BLaER1 (cell line): ENCODE results near the gene UCHL1.
"Not testable (repeated sequence)": the region's sequence is repeated elsewhere in the genome, so short reads cannot be mapped to it uniquely, and the experiment has no call there.

ENCODE experiments used
- H3K27ac ChIP-seq: shearing (Covaris generic); formaldehyde crosslinking; 2 replicates; pipeline ENCODE4 v1.8.1; 2022
- H3K27me3 ChIP-seq: shearing (Covaris generic); formaldehyde crosslinking; 2 replicates; pipeline ENCODE4 v1.8.1; 2022
- H3K36me3 ChIP-seq: shearing (Covaris generic); formaldehyde crosslinking; 2 replicates; pipeline ENCODE4 v1.8.1; 2022
- H3K4me1 ChIP-seq: shearing (Covaris generic); formaldehyde crosslinking; 2 replicates; pipeline ENCODE4 v1.8.1; 2022
- H3K4me2 ChIP-seq: shearing (Covaris generic); formaldehyde crosslinking; 2 replicates; pipeline ENCODE4 v1.8.1; 2022
- H3K4me3 ChIP-seq: shearing (Covaris generic); formaldehyde crosslinking; 2 replicates; pipeline ENCODE4 v1.8.1; 2022
- H3K9ac ChIP-seq: shearing (Covaris generic); formaldehyde crosslinking; 2 replicates; pipeline ENCODE4 v1.8.1; 2022
- H3K9me3 ChIP-seq: shearing (Covaris generic); formaldehyde crosslinking; 2 replicates; pipeline ENCODE4 v1.8.1; 2022
- H4K20me1 ChIP-seq: shearing (Covaris generic); formaldehyde crosslinking; 2 replicates; pipeline ENCODE4 v1.8.1; 2022
- Cebpa-rat ChIP-seq: shearing (Covaris generic); IDR thresholded peaks from 2 replicates; pipeline ENCODE4 v1.8.1; 2022

The UCHL1 gene

GRCh38 chr4:41262198-41262597 is 5.5 kb downstream of the UCHL1 start:
- H3K27me3 ChIP-seq = no peaks in the 10 kb centered on the region
- TF ChIP-seq Cebpa-rat = no peak
- no peak overlapping the region for H3K9ac ChIP-seq
- no peak overlapping the region for H3K27ac ChIP-seq
- H4K20me1 ChIP-seq = no peaks in the 10 kb centered on the region
- peaks cover 64% of the 10 kb centered on the region for H3K36me3 ChIP-seq
- H3K4me1 ChIP-seq = peaks cover 10% of the 10 kb centered on the region; the same call in 1 of the 2 replicates
- H3K4me2 ChIP-seq = no peak overlapping the region
- H3K4me3 ChIP-seq = no peak overlapping the region
- peaks cover 7% of the 10 kb centered on the region for H3K9me3 ChIP-seq

DNA sequence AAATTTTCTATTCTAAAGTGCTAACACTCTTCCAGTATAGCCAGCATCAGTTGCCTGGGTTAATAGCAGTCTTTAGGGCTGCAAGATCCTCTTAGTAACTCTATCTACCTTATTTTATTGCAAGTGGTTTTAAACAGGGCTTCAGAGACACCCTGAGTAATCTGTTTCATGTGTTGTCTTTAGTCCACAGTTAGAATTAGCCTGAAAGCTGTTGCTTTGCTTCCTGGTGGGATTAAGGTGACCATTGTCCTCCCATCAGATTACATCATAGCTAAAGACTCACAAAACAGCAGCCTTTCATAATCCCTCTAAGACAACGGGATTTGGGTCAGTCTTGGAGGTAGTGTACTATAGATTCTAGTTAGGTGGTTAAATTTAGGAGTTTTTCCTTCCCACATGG is 7.5 kb downstream of the UCHL1 start:
- Histone ChIP-seq H3K4me2 (no peak overlapping the region), H3K4me1 (peaks cover 5% of the 10 kb centered on the region; the same call in 1 of the 2 replicates), H3K9me3 (no peaks in the 10 kb centered on the region), H3K27ac (no peak overlapping the region), H3K27me3 (no peaks in the 10 kb centered on the region), H3K36me3 (peaks cover 74% of the 10 kb centered on the region), H4K20me1 (no peaks in the 10 kb centered on the region), H3K4me3 (no peak overlapping the region), H3K9ac (no peak overlapping the region)
- TF ChIP-seq Cebpa-rat = no peak

- no peak overlapping the region for H3K9ac ChIP-seq
- TF ChIP-seq Cebpa-rat = no peak
- no peaks in the 10 kb centered on the region for H3K9me3 ChIP-seq
- H4K20me1 ChIP-seq = no peaks in the 10 kb centered on the region
- no peak overlapping the region for H3K27ac ChIP-seq
- H3K4me2 ChIP-seq = no peak overlapping the region
- peaks cover 44% of the 10 kb centered on the region for H3K36me3 ChIP-seq
- H3K4me1 ChIP-seq = peaks cover 5% of the 10 kb centered on the region; the same call in 1 of the 2 replicates
- no peaks in the 10 kb centered on the region for H3K27me3 ChIP-seq
- H3K4me3 ChIP-seq = no peak overlapping the region
Observed at GRCh38 chr4:41267997-41268396, 11.3 kb downstream of the UCHL1 start.

- no peak for TF ChIP-seq Cebpa-rat
- Histone ChIP-seq H3K27me3 (no peaks in the 10 kb centered on the region), H4K20me1 (no peaks in the 10 kb centered on the region), H3K9ac (no peak overlapping the region), H3K4me3 (no peak overlapping the region), H3K4me1 (peaks cover 5% of the 10 kb centered on the region; the same call in 1 of the 2 replicates), H3K4me2 (no peak overlapping the region), H3K27ac (no peak overlapping the region), H3K36me3 (peaks cover 36% of the 10 kb centered on the region), H3K9me3 (no peaks in the 10 kb centered on the region)
Observed at GRCh38 chr4:41268721-41269517, 12.2 kb downstream of the UCHL1 start.

- Histone ChIP-seq H3K36me3 (peaks cover 29% of the 10 kb centered on the region), H3K4me3 (no peak overlapping the region), H3K9me3 (no peaks in the 10 kb centered on the region), H4K20me1 (no peaks in the 10 kb centered on the region), H3K9ac (no peak overlapping the region), H3K27me3 (no peaks in the 10 kb centered on the region), H3K27ac (no peak overlapping the region), H3K4me1 (peaks cover 5% of the 10 kb centered on the region; the same call in 1 of the 2 replicates), H3K4me2 (no peak overlapping the region)
- no peak for TF ChIP-seq Cebpa-rat
Observed at GRCh38 chr4:41269682-41270081, 13.0 kb downstream of the UCHL1 start.

- not testable (repeated sequence) for H3K9ac ChIP-seq, H3K4me1 ChIP-seq, H3K4me3 ChIP-seq, H3K4me2 ChIP-seq, H3K27me3 ChIP-seq, H4K20me1 ChIP-seq, H3K36me3 ChIP-seq, H3K27ac ChIP-seq
- peaks cover 18% of the 10 kb centered on the region for H3K9me3 ChIP-seq
Observed at GRCh38 chr4:41275931-41276330, 19.2 kb downstream of the UCHL1 start.

DNA sequence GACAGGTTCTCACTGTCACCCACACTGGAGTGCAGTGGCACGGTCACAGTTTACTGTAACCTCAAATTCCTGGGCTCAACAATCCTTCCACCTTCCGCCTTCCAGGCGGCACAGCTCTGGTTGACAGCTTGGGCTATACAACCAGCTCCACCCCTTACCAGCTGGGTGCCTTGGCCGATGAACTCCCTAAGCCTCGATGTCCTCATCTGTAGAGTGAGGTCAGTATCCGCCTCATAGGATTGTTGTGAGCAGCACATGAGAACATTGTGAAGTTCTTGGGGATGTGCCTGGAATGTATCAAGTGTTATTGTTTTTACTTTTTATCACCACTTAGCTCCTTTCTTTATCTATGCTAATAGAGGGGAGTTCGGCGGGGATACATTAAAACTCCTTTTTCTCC is 23.3 kb downstream of the UCHL1 start:
- no peaks in the 10 kb centered on the region for H3K4me1 ChIP-seq
- no peak overlapping the region for H3K4me3 ChIP-seq
- no peak overlapping the region for H3K4me2 ChIP-seq
- H4K20me1 ChIP-seq = no peaks in the 10 kb centered on the region
- no peak for TF ChIP-seq Cebpa-rat
- no peaks in the 10 kb centered on the region for H3K27me3 ChIP-seq
- no peaks in the 10 kb centered on the region for H3K36me3 ChIP-seq
- peaks cover 18% of the 10 kb centered on the region for H3K9me3 ChIP-seq
- no peak overlapping the region for H3K9ac ChIP-seq
- no peak overlapping the region for H3K27ac ChIP-seq

DNA sequence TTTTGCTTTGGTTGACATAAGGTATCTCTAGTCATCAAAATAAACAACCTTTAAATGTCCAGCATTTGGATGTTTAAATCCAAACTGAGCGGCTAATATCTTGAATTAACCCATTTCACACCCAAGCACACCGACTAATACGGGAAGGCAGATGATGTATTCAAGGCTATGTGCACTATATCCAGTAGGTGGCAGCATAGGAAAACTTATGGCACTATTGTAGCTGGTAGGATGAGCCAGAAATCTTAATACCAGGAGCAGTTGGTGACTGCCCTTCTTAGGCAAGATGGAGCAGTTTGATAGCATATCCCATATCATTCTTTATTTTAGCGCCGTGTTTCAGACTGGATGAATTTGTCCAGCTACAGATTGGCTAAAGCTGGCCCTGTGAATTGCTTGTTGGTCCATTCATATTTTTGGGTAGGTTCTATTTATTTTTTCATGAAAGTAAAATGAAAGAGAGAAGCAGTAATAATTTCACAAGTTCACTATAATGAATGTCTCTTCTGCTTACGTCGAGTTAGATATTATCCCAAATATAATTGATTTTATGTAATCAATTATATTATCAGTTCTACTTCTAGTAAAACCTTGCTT is 24.4 kb downstream of the UCHL1 start:
- H4K20me1 ChIP-seq = no peaks in the 10 kb centered on the region
- no peak overlapping the region for H3K27ac ChIP-seq
- H3K9ac ChIP-seq = no peak overlapping the region
- no peaks in the 10 kb centered on the region for H3K36me3 ChIP-seq
- no peaks in the 10 kb centered on the region for H3K4me1 ChIP-seq
- no peaks in the 10 kb centered on the region for H3K27me3 ChIP-seq
- H3K9me3 ChIP-seq = peaks cover 18% of the 10 kb centered on the region
- TF ChIP-seq Cebpa-rat = no peak
- H3K4me3 ChIP-seq = no peak overlapping the region
- no peak overlapping the region for H3K4me2 ChIP-seq

GRCh38 chr4:41282366-41282765 is 25.6 kb downstream of the UCHL1 start:
- Histone ChIP-seq H3K27ac (no peak overlapping the region), H3K4me1 (no peaks in the 10 kb centered on the region)
- no peak for TF ChIP-seq Cebpa-rat

GRCh38 chr4:41285202-41285863 is 28.6 kb downstream of the UCHL1 start:
- no peaks in the 10 kb centered on the region for H3K4me1 ChIP-seq
- H3K4me3 ChIP-seq = no peak overlapping the region
- no peaks in the 10 kb centered on the region for H3K36me3 ChIP-seq
- H3K9ac ChIP-seq = no peak overlapping the region
- no peaks in the 10 kb centered on the region for H3K27me3 ChIP-seq
- no peak overlapping the region for H3K27ac ChIP-seq
- peaks cover 22% of the 10 kb centered on the region for H3K9me3 ChIP-seq
- no peaks in the 10 kb centered on the region for H4K20me1 ChIP-seq
- H3K4me2 ChIP-seq = no peak overlapping the region
- no peak for TF ChIP-seq Cebpa-rat

More at GRCh38 chr4:41282366-41282765, 25.6 kb downstream of the UCHL1 start:
- Histone ChIP-seq H3K4me3 (no peak overlapping the region), H3K27me3 (no peaks in the 10 kb centered on the region), H3K9me3 (peaks cover 8% of the 10 kb centered on the region; the same call in 1 of the 2 replicates), H3K9ac (no peak overlapping the region), H3K36me3 (no peaks in the 10 kb centered on the region), H3K4me2 (no peak overlapping the region), H4K20me1 (no peaks in the 10 kb centered on the region)
